Activated naive CD8-positive, alpha-beta T cell (primary cell): Measurements from ENCODE around the gene INPP5A.
"Not testable (repeated sequence)": the region's sequence is repeated elsewhere in the genome, so short reads cannot be mapped to it uniquely, and the experiment has no call there.

Experiments
- H3K27ac Mint-ChIP-seq: one replicate; pipeline ENCODE4 v1.8.0; 2021; ENCODE audit warnings: mixed read lengths
- H3K27me3 Mint-ChIP-seq: one replicate; pipeline ENCODE4 v1.8.0; 2021; ENCODE audit warnings: mixed read lengths
- H3K36me3 Mint-ChIP-seq: one replicate; pipeline ENCODE4 v1.8.0; 2021; ENCODE audit warnings: mixed read lengths
- H3K4me1 Mint-ChIP-seq: one replicate; pipeline ENCODE4 v1.8.0; 2021; ENCODE audit warnings: low read depth, mixed read lengths
- H3K4me3 Mint-ChIP-seq: one replicate; pipeline ENCODE4 v1.8.0; 2021; ENCODE audit warnings: mild to moderate bottlenecking, mixed read lengths
- H3K9me3 Mint-ChIP-seq: one replicate; pipeline ENCODE4 v1.8.0; 2021; ENCODE audit warnings: low read depth, mixed read lengths

Gene INPP5A

DNA sequence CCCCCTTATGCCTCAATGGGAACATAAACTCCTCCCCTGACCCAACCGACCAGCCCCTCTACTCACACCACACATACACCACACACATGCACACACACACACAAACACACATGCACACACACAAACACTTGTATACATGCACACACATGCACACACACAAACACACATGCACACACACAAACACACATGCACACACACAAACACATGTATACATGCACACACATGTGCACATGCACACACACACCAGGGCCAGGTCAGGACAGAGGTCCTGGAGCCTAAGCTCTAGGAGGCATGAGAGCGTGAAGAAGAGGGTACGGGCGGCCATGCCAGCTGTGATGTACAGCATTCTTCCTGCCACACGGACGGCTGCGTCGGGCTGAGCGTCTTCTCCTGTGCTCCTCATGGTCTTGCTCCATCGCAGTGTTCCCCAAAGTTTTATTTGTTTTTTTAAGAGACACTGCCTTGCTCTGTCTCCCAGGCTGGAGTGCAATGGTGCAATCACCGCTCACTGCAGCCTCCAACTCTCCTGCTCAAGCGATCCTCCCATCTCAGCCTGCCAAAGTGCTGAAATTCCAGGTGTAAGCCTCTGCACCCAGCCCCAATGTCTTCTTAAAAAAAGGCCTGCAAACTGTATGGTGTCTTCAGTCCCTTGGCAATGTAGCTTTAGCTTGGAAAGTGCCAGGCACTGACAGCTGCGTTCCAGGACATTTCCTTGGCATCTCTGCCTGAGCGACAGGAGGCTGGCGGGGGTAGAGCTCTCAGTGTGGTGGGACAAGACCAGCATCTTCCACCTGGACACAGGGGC lies 38.8 kb upstream of the INPP5A start:
- H3K27ac Mint-ChIP-seq, result no peak overlapping the region
- H3K36me3 Mint-ChIP-seq, result no peaks in the 10 kb centered on the region
- H3K4me1 Mint-ChIP-seq, result no peaks in the 10 kb centered on the region
- H3K4me3 Mint-ChIP-seq, result no peak overlapping the region
- no peaks in the 10 kb centered on the region for H3K9me3 Mint-ChIP-seq
- peaks cover 3% of the 10 kb centered on the region for H3K27me3 Mint-ChIP-seq

DNA sequence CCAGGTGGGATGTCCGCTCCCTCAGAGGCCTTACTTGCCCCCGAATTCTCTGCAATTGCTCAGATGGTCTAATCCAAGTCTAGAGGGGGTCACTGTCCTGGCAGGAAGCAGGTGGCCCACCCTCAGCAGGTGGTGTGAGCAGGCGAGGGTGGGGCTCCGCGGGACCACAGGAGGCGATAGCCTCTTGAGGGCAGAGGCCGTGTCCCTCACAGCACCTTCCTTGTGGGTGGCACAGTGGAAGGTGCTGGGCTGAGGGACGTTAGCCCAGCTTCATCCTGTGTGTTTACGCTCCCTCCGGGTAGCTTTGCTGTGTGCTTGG lies 38.3 kb upstream of the INPP5A start:
- H3K4me1 Mint-ChIP-seq, result no peaks in the 10 kb centered on the region
- H3K27me3 Mint-ChIP-seq, result peaks cover 3% of the 10 kb centered on the region
- H3K27ac Mint-ChIP-seq, result no peak overlapping the region
- H3K4me3 Mint-ChIP-seq, result no peak overlapping the region
- no peaks in the 10 kb centered on the region for H3K36me3 Mint-ChIP-seq
- no peaks in the 10 kb centered on the region for H3K9me3 Mint-ChIP-seq

GRCh38 chr10:132500781-132501415 lies 36.7 kb upstream of the INPP5A start:
- Mint-ChIP-seq H3K36me3 (no peaks in the 10 kb centered on the region), H3K9me3 (no peaks in the 10 kb centered on the region), H3K27ac (no peak overlapping the region), H3K4me1 (no peaks in the 10 kb centered on the region), H3K4me3 (no peak overlapping the region), H3K27me3 (no peaks in the 10 kb centered on the region)

DNA sequence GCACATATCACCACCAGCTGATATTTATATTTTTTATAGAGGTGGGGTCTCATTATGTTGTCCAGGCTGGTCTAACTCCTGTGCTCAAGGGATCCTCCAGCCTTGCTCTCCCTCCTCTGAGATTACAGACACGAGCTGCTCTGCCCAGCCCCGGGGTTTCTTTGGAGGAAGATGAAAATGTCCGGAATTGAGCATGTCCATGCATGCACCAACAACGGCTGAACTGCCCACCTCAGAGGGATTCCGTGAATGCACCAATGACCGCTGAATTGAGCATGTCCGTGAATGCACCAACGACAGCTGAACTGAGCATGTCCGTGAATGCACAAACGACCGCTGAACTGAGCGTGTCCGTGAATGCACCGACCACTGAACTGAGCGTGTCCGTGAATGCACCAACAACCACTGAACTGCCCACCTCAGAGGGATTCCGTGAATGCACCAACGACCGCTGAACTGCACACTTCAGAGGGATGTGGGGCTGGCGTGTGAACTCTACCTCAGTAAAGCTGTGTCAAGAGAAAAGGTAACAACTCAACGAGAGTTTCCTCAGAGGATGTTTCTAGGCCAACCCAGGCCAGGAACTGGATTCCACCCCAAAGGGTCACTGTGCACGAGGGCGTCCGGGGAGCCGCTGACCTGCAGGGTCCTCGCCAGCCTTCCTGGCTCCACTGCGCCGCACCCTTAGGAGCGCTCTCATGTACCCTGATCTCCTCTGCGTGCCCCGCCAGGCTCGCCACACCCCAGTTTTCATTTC lies 34.9 kb upstream of the INPP5A start:
- no peaks in the 10 kb centered on the region for H3K36me3 Mint-ChIP-seq
- no peaks in the 10 kb centered on the region for H3K4me1 Mint-ChIP-seq
- no peak overlapping the region for H3K4me3 Mint-ChIP-seq
- H3K27ac Mint-ChIP-seq, result no peak overlapping the region
- H3K27me3 Mint-ChIP-seq, result no peaks in the 10 kb centered on the region
- H3K9me3 Mint-ChIP-seq, result no peaks in the 10 kb centered on the region

- H3K27me3 Mint-ChIP-seq, result no peaks in the 10 kb centered on the region
- H3K9me3 Mint-ChIP-seq, result no peaks in the 10 kb centered on the region
- H3K4me3 Mint-ChIP-seq, result no peak overlapping the region
- H3K4me1 Mint-ChIP-seq, result no peaks in the 10 kb centered on the region
- no peaks in the 10 kb centered on the region for H3K36me3 Mint-ChIP-seq
- H3K27ac Mint-ChIP-seq, result no peak overlapping the region
These were observed 33.8 kb upstream of the INPP5A start for GRCh38 chr10:132503581-132504421.

DNA sequence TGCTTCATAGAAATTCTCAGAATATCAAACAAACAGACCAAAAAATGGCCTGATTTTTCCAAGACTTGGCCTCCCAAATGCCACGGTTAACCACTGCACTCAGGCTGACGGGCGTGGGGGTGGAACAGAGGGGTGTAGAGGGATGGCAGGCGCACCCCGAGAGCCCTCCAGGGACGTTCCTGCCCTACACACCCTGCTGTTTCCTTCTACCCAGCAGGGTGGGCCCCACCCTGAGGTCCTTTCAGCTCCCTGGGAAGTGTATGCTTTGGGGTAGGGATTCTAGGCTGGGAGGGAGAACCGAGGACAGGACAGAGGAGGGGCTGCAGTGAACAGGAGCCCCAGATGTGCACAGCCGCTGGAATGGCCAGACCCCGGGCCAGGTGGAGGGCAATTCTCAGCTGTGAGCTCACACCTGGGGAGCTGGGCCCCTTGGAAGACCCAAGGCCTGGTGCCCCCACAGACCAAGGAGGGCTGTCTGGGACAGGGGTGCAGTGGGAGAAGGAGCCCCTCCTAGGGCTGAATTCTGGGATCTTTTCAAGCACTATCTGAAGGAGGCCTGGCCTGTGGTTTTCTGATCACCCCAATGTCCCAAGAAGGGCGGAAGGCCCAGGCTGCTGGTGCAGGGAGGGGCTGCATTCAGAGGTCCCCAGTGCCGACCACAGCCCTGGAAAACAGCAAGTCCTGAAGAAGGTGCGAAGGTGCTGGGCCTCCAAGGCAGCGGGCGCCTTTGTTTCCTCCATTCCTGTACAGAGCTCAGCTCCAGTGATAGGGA lies 32.9 kb upstream of the INPP5A start:
- H3K36me3 Mint-ChIP-seq, result no peaks in the 10 kb centered on the region
- no peaks in the 10 kb centered on the region for H3K4me1 Mint-ChIP-seq
- no peak overlapping the region for H3K27ac Mint-ChIP-seq
- no peaks in the 10 kb centered on the region for H3K27me3 Mint-ChIP-seq
- H3K4me3 Mint-ChIP-seq, result no peak overlapping the region
- no peaks in the 10 kb centered on the region for H3K9me3 Mint-ChIP-seq

- H3K36me3 Mint-ChIP-seq, H3K4me3 Mint-ChIP-seq, H3K27ac Mint-ChIP-seq, H3K4me1 Mint-ChIP-seq, H3K27me3 Mint-ChIP-seq, H3K9me3 Mint-ChIP-seq: not testable (repeated sequence)
These were observed 32.0 kb upstream of the INPP5A start for GRCh38 chr10:132505546-132505945.

DNA sequence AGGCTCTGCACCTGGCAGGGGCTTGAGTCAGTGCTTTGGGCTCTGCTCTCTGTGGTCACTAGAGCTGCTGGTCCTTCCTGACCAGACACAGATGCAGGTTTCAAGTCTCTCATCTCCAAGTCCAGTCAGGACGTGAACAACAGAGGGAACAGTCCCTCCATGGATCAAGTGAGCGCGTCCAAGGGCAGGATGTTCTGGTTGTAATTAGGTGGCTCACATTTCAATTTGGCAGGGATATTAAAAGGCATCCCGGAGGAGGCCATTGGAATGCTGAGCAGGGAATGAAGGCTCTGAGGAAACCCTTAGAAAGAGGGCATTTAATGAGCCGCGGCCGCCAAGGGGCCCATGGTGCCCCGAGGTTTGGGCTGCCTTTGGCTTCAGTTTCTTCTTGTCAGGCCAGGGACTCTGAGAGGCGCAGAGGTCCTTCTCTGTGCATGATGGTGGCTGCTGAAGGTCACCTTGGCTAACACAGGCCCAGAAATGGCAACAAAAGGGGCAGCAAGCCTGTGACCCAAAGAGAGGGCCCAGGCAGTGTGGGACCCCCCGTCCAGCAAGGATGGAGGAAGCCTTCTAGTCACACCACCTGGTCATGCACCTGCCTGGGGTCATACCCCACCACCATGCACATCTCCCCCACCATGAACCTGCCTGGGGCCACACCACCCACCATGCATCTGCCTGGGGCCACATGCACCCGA lies 30.7 kb upstream of the INPP5A start:
- H3K4me1 Mint-ChIP-seq, result no peaks in the 10 kb centered on the region
- H3K27ac Mint-ChIP-seq, result no peak overlapping the region
- no peaks in the 10 kb centered on the region for H3K27me3 Mint-ChIP-seq
- H3K4me3 Mint-ChIP-seq, result no peak overlapping the region
- no peaks in the 10 kb centered on the region for H3K9me3 Mint-ChIP-seq
- H3K36me3 Mint-ChIP-seq, result no peaks in the 10 kb centered on the region

- no peaks in the 10 kb centered on the region for H3K36me3 Mint-ChIP-seq
- no peaks in the 10 kb centered on the region for H3K27me3 Mint-ChIP-seq
- H3K4me1 Mint-ChIP-seq, result no peaks in the 10 kb centered on the region
- no peaks in the 10 kb centered on the region for H3K9me3 Mint-ChIP-seq
- no peak overlapping the region for H3K4me3 Mint-ChIP-seq
- no peak overlapping the region for H3K27ac Mint-ChIP-seq
These were observed 30.1 kb upstream of the INPP5A start for GRCh38 chr10:132507409-132507955.

GRCh38 chr10:132507956-132508490 lies 29.6 kb upstream of the INPP5A start:
- no peaks in the 10 kb centered on the region for H3K9me3 Mint-ChIP-seq
- H3K36me3 Mint-ChIP-seq, result no peaks in the 10 kb centered on the region
- no peaks in the 10 kb centered on the region for H3K27me3 Mint-ChIP-seq
- no peak overlapping the region for H3K4me3 Mint-ChIP-seq
- no peak overlapping the region for H3K27ac Mint-ChIP-seq
- H3K4me1 Mint-ChIP-seq, result no peaks in the 10 kb centered on the region

DNA sequence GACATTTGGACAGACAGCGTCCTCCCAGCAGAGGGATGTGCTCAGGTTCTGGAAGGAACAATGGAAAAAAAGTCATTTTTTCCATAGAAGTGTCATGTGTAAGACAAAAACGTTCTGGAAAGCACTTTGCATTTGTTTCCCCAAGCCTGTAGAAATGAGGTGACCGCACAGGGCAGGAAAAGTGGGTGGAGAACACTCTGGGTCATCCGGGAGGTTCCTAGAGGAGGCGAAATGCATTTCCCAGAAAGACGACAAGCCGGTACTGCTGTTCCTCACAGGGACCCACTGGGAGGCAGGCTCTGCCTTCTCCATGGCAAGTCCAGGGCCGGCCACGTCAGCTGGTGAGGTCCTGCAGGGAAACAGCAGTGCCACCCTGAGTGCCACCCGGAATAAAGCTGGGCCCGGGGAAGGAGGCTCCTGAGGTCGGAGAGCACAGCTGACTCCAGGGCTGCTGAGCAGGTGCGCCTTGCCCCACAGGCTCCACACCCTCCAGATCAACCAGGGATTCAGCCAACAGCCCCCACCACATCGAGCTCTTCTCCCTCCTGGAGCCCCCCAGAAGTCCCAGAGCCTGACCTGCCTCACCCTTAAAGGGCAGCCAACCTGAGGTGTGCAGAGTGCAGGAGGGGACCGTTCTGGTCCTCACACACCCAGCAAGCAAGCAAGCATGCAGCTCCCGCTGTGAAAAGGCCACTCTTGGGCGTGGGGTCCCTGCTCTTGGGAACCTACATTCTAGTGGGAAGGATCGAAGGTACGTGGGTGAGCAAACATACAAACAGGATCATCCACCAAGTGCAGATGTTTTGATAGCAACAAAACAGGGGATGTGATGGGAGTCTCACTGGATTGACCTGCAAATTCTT lies 28.8 kb upstream of the INPP5A start:
- Mint-ChIP-seq H3K27ac (no peak overlapping the region), H3K36me3 (no peaks in the 10 kb centered on the region), H3K4me1 (no peaks in the 10 kb centered on the region), H3K27me3 (no peaks in the 10 kb centered on the region), H3K4me3 (no peak overlapping the region), H3K9me3 (no peaks in the 10 kb centered on the region)

GRCh38 chr10:132509506-132510173 lies 27.9 kb upstream of the INPP5A start:
- no peaks in the 10 kb centered on the region for H3K4me1 Mint-ChIP-seq
- no peaks in the 10 kb centered on the region for H3K9me3 Mint-ChIP-seq
- H3K27ac Mint-ChIP-seq, result no peak overlapping the region
- H3K4me3 Mint-ChIP-seq, result no peak overlapping the region
- H3K36me3 Mint-ChIP-seq, result no peaks in the 10 kb centered on the region
- no peaks in the 10 kb centered on the region for H3K27me3 Mint-ChIP-seq
